Activated T-cell treated with anti-CD3 and anti-CD28 coated beads, Interleukin-2, amount 50 U/mL, for 24 hours (primary cell): ENCODE results near the gene SLCO4A1.
A peak's percentile ranks its signal among the peaks of the same experiment; 100 is the strongest.

Experiments
- DNase-seq: peaks from one replicate; pipeline ENCODE4 v3.0.0-alpha.2; 2020
- H3K27ac Mint-ChIP-seq: 2 replicates; pipeline ENCODE4 v1.8.0; 2020; ENCODE audit warnings: mild to moderate bottlenecking, mixed read lengths
- H3K27me3 Mint-ChIP-seq: 2 replicates; pipeline ENCODE4 v1.8.0; 2020; ENCODE audit warnings: mixed read lengths
- H3K36me3 Mint-ChIP-seq: 2 replicates; pipeline ENCODE4 v1.8.0; 2020; ENCODE audit warnings: low read depth, mixed read lengths
- H3K4me1 Mint-ChIP-seq: 2 replicates; pipeline ENCODE4 v1.8.0; 2020; ENCODE audit warnings: low read depth, mixed read lengths
- H3K4me3 Mint-ChIP-seq: 2 replicates; pipeline ENCODE4 v1.8.0; 2020; ENCODE audit warnings: mild to moderate bottlenecking, moderate library complexity, mixed read lengths
- H3K9me3 Mint-ChIP-seq: 2 replicates; pipeline ENCODE4 v1.8.0; 2020; ENCODE audit warnings: mixed read lengths

Gene SLCO4A1

DNA sequence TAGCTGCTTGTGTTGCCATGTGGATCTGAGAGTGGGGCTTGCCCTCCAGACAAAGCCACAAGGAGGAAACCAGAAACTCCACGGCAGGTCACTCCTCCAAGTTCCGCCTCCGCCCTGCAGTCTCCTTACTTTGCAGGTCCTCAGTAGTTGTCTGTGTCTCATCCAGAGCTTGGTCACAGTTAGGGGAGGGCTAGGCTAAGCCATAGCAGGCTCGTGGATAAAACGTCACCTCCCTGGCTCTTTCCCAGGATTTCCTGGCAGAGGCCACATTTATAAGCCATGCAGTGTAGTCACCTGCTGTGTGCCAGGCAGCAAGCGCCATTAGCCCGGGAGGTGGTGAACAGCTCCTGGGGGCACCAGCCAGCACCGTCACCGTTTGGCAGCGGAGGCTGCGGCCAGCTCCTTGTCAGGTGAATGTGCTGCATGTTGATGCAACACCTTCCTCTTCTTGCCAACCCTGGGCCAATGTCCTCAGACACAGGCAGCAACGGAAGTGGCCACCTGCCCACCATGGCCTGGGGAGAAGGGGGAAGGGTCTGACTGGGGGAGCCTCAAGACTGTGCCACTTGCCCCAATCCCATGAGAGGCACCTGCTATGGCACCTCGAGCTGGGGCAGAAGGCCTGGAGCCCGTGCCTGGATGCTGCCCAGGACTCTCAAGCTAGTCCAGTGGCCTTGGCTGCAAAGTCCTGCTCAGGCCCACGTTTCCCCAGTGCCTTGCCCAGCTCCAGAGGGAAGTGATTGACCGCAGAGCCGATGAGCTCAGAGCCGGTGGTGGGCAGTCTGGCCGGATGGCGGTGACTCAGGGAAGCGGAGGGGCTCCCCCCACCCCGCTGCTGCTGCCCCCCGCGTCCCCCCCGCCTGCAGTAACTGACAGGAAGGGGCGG is 39.0 kb upstream of the SLCO4A1 start:
- Mint-ChIP-seq H3K4me3 (peak overlapping the region; percentile 70), H3K4me1 (peaks cover 22% of the 10 kb centered on the region), H3K27me3 (peaks cover 35% of the 10 kb centered on the region), H3K27ac (peak overlapping the region; percentile 79), H3K9me3 (no peaks in the 10 kb centered on the region), H3K36me3 (no peaks in the 10 kb centered on the region)
- DNase-seq: peak; percentile 62

DNA sequence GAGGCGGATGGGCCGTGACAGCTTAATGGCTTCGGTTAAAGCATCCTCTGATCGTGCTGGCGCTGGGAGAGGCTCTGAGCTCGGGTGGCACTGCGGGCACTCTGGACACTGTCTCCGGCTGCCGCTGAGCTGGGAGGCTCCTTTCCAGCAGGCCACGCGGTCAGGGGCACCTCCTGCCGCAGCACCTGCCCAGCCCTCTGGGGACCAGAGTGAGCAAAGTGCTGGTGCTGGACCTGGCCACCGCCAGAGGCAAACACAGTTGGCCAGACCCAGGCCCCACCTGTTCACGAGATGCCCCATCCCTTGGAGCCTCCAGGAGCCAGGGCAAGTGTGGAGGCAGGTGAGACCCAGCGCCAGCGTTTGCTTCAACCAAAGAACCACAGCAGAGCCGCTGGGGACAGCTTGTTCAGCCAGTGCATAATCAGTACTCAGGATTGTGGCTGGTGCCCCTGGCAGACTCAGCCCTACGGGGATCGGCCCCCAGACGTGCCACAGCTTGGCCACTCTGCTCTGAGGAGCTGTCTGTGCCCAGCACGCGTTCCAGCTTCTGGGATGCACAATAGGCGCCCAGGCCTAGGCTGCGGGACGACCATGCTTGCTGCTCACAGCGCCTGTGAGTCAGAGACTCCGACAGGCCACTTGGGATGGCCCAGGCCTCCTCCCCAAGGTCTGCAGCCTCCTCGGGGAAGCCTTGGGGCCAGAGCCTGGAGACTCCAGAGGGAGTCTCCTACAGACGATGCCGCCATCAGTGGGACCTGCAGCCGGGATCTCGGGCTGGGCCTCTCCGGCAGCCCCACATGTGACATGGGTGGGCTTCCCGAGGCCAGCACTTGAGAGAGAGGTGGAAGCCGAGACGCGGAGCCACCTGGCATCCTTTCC is 38.2 kb upstream of the SLCO4A1 start:
- H3K4me1 Mint-ChIP-seq: peaks cover 22% of the 10 kb centered on the region

DNA sequence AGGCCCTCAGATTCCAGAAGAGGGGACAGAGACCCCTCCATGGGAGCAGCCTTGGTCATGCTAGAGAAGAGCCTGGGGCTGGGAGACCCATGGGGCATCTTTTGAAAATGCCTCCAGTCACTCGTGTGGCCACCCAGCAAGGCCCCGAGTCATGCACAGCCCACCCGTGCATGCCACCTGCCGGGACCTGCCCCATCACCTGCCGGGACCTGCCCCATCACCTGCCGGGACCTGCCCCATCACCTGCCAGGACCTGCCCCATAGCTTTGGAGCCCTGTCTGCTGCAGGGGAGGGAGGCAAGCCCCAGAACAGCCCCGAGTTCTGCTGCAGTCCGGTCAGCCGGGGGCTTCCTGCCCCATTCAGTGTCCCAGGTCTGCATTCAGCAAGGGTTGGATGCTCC is 37.5 kb upstream of the SLCO4A1 start:
- Mint-ChIP-seq H3K4me3 (no peak overlapping the region), H3K9me3 (no peaks in the 10 kb centered on the region), H3K36me3 (no peaks in the 10 kb centered on the region), H3K27ac (no peak overlapping the region), H3K27me3 (peaks cover 29% of the 10 kb centered on the region), H3K4me1 (peaks cover 22% of the 10 kb centered on the region)
- DNase-seq: no peak

More for the DNA sequence above, 38.2 kb upstream of the SLCO4A1 start:
- no peak overlapping the region for H3K4me3 Mint-ChIP-seq
- no peak for DNase-seq
- no peaks in the 10 kb centered on the region for H3K9me3 Mint-ChIP-seq
- peaks cover 28% of the 10 kb centered on the region for H3K27me3 Mint-ChIP-seq
- no peak overlapping the region for H3K27ac Mint-ChIP-seq
- no peaks in the 10 kb centered on the region for H3K36me3 Mint-ChIP-seq

DNA sequence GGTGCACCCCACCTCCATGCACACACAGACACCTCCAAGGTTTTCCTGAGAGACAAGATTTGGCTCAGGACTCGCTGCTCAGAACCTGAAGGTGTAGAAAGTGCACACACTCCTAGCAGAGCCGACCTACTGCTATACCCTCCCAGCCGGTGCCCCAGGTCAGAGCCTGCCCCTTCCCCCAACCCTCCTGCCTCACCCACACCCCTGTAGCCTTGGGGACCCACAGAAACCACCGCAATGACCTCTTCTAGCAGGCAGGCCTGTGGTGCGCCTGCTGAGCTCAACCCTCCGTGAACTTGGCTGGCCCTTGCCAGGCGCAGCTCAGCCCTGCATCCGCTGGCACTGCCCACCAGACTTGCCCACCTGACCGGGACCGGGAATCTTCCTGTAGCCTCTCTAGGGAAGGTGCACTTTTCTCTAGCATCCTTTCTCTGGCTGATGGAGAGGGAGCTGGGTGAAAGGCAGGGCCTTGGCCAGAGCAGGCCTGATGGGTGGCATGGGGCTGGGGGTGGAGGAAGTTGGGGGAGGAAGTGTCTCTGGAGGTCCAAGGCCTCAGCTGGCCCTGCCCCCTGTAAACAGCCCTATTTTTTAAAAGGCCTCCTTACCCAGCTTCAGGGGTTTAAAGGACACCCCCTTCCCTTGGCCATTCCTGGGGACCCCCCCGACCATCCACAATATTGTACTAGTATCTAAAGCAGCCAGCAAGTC is 36.9 kb upstream of the SLCO4A1 start:
- Mint-ChIP-seq H3K4me3 (no peak overlapping the region), H3K27me3 (peaks cover 28% of the 10 kb centered on the region), H3K4me1 (peaks cover 22% of the 10 kb centered on the region), H3K36me3 (no peaks in the 10 kb centered on the region), H3K9me3 (no peaks in the 10 kb centered on the region), H3K27ac (no peak overlapping the region)
- no peak for DNase-seq

DNA sequence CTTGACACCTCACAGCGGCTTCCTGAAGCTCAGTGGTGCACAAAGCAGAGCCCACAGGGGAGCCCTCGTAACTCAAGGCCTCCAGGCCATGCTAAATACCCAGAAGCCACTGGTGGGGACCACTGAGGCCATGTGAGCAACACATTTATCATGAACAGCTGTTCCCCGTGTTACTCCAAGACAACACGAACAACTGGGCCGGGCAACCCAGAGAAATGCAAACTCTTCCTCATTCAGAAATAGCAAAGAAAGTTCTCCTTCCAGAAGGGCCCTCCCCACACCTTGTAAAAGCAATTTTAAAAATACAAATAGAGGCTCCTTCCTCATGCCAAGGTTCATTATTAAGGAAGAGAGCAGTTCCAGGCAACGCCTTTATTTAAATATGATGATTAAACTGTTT is 36.3 kb upstream of the SLCO4A1 start:
- H3K36me3 Mint-ChIP-seq: no peaks in the 10 kb centered on the region
- H3K27me3 Mint-ChIP-seq: peaks cover 22% of the 10 kb centered on the region
- H3K4me3 Mint-ChIP-seq: no peak overlapping the region
- no peak overlapping the region for H3K27ac Mint-ChIP-seq
- no peak for DNase-seq
- no peaks in the 10 kb centered on the region for H3K9me3 Mint-ChIP-seq
- peaks cover 22% of the 10 kb centered on the region for H3K4me1 Mint-ChIP-seq

DNA sequence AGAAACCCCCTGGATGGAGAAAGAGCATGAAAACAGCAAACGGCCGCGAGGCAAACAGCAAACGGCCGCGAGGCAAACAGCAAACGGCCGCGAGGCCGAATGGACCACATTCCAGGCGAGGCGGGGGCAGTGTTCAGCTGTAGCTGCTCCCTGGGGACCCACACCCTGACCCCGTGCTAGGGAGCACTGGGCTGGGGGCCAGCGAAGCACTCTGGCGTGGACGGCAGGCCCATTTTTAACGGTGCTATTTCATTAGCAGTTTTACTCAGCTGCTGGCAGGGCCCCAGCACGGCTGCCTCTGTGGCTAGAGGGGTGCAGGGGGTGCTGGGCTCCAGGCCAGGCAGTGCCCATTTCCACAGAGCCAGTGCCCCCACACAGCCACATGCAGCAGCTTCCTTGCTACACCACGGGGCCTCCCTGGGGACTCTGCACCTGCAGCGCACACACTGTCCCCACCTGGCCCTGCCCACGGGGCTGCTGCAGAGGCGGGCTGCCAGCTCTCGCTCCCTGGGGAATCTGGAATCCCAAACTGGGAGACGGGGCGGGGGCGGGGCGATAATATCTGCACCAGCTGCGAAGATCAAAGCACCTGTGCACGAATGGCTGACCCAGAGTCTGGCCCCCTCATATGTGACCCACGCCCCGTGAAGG is 35.6 kb upstream of the SLCO4A1 start:
- peaks cover 22% of the 10 kb centered on the region for H3K4me1 Mint-ChIP-seq
- no peaks in the 10 kb centered on the region for H3K9me3 Mint-ChIP-seq
- H3K36me3 Mint-ChIP-seq: no peaks in the 10 kb centered on the region
- no peak overlapping the region for H3K4me3 Mint-ChIP-seq
- DNase-seq: no peak
- H3K27me3 Mint-ChIP-seq: peaks cover 17% of the 10 kb centered on the region
- no peak overlapping the region for H3K27ac Mint-ChIP-seq

DNA sequence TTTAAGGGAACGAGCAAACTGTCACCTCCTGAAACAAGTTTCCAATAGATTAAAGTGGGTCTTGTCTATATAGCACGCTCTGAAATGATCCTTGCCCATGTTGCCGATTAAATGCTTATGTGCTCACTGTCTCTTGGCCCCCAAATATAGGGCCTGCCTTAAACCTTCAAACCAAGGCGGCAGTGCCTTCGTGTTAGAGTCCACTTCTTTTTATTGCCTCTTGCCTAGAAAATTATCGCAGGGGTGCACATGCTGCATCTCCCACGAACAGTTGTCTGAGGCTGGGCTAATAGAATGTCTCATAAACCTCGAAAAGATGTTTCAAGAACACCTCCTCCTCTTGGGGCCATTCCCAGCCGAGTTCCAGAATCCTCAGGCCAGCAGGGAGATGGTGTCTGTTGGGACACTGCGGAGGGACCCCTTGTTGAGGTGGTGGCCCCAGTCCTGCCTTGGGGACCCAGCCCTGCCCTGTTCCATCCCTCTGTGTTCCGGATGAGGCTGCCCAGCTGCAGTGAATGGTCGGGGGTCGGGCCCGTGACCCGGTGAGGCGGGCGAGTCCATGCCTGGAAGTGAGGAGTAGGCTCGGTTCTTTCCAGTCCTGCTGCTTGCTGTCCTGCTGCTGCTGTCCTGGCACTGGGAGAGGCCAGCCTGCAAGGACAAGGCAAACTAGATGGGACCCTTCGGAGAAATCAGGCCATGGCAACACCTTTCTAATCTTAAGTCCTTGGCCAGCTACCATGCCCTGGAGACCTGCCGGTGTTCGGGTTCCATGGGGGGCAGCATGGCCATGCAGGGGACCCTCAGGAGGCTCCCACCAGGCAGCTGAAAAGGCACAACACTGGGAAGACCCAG is 34.7 kb upstream of the SLCO4A1 start:
- peaks cover 14% of the 10 kb centered on the region for H3K4me1 Mint-ChIP-seq
- H3K9me3 Mint-ChIP-seq: no peaks in the 10 kb centered on the region
- no peak overlapping the region for H3K27ac Mint-ChIP-seq
- H3K4me3 Mint-ChIP-seq: no peak overlapping the region
- DNase-seq: no peak
- H3K27me3 Mint-ChIP-seq: peaks cover 9% of the 10 kb centered on the region
- no peaks in the 10 kb centered on the region for H3K36me3 Mint-ChIP-seq

DNA sequence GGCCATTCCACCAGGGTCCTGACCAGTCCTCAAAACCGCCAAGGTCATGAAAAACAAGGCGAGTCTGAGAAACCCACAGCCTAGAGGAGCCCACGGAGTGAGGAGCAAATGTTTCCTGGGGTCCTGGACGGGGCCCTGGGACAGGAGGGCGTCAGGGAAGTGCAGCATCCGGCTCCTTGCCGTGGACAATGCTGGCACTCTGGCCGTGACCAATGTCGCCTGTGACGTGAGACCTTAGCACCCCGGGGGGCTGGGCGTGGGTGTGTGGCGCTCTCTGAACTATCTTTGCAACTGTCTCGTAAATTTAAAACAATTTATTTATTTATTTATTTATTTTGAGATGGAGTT is 34.1 kb upstream of the SLCO4A1 start:
- Mint-ChIP-seq H3K4me3 (no peak overlapping the region), H3K9me3 (no peaks in the 10 kb centered on the region), H3K4me1 (peaks cover 8% of the 10 kb centered on the region), H3K27me3 (peaks cover 5% of the 10 kb centered on the region), H3K36me3 (no peaks in the 10 kb centered on the region), H3K27ac (no peak overlapping the region)
- no peak for DNase-seq

DNA sequence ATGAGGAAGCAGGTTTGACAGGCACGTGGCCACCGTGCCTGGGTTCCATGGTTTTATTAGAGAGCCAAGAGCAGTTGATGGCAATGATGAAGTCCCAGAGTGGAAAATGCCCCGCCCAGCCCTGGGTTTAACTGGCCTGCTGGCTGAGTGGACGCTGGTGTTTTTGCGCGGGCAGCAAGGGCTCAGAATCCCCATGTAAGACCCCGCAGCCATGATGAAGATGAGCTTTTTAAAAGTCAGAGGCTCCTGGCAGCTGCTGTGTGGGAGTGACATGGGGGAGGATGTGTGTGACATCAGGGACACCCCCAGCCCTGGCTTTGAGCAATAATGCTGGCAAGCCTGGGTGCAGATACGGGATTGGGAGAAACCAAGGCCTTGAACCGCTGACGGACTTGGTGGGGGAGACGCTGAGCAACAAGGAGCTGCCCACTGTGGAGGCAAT is 33.0 kb upstream of the SLCO4A1 start:
- Mint-ChIP-seq H3K36me3 (no peaks in the 10 kb centered on the region), H3K27me3 (peaks cover 5% of the 10 kb centered on the region), H3K4me1 (no peaks in the 10 kb centered on the region), H3K4me3 (no peak overlapping the region), H3K27ac (no peak overlapping the region), H3K9me3 (no peaks in the 10 kb centered on the region)
- no peak for DNase-seq

DNA sequence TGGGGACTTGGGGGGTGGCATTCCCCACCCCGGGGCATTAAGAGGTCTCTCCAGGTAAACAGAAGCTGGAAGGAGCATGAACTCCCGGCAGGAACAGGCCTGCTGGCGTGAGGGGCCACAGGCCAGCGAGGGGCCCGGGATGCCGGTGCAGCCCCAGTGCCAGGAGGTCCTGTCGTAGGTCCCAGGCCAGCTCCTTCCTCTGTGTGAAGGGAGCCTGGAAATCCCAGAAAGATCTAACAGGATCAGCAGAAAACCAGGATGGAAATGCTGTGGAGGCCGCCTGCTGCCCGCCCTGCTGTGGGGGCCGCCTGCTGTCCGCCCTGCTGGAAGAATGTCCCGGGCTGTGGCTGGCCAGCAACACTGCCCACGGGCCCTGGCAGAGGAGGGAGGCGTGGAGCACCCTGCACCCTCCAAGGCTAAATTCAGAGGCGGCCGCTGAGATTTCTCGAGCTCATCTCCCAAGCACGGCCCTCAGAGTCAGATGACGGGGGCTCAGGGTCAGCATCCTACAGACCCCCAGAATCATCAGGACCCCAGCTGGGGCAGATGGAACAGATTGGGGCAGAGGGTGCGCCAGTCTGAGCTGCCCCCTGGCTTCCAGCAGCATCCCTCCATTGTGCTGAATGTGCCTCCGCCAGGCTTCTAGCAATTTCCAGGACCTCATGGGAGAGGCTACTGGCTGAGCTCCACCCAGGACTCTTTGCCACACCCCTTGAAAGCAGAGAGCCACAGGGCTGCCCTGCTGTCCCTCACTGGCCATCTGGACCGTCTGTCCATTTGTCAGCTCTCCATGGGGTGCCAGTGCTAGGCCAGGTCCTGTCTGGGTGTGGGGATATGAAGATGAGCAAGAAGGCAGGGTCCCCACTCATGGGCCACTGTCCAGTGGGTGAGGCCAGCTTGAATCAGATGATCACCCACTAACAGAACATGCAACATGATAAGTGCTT is 32.2 kb upstream of the SLCO4A1 start:
- Mint-ChIP-seq H3K27ac (no peak overlapping the region), H3K4me3 (no peak overlapping the region), H3K36me3 (no peaks in the 10 kb centered on the region), H3K27me3 (peaks cover 5% of the 10 kb centered on the region), H3K9me3 (no peaks in the 10 kb centered on the region), H3K4me1 (no peaks in the 10 kb centered on the region)
- DNase-seq: no peak

DNA sequence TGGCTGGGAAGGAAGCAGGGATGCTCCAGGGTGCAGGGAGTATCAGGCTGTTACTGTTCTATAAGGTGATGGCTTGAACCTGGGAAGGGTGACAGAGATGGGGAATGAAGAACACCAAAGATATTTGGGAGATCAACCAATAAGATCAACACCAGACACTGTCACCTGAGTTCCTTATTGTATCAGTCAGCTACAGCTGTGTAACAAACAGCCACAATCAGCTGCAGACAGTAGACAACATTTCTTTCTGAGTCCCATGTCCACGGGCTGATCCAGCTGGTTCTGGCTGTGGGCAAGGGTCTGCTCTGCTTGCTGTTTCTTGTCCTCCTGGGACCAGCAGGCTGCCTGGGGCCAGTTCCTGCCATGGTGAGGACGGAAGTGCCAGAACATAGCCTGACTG is 31.3 kb upstream of the SLCO4A1 start:
- Mint-ChIP-seq H3K9me3 (no peaks in the 10 kb centered on the region), H3K4me1 (no peaks in the 10 kb centered on the region), H3K36me3 (no peaks in the 10 kb centered on the region), H3K27ac (peak overlapping the region; percentile 50), H3K27me3 (peaks cover 5% of the 10 kb centered on the region), H3K4me3 (no peak overlapping the region)
- no peak for DNase-seq

DNA sequence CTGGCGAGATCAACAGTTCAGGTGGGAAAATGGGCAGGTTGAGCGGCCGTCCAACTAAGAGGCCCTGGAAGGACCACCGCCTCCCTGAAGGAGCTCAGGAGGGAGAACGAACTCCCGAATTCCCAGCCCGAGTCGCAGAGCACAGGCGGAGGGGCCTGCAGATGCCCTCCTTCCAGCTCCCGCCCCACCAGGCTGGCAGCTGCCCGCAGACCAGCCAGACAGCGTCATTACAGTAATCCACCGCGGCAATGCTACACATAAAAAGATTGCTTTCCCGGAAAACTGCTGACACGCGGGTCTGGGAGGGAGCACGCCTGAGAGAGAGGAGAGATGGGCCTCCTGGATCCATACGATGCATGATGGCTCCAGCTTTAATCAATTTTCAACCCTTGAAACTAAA is 30.5 kb upstream of the SLCO4A1 start:
- Mint-ChIP-seq H3K4me3 (no peak overlapping the region), H3K27ac (no peak overlapping the region), H3K27me3 (peaks cover 5% of the 10 kb centered on the region)

More for the DNA sequence above, 30.5 kb upstream of the SLCO4A1 start:
- Mint-ChIP-seq H3K36me3 (no peaks in the 10 kb centered on the region), H3K9me3 (no peaks in the 10 kb centered on the region), H3K4me1 (peaks cover 2% of the 10 kb centered on the region)
- DNase-seq: no peak
